TTC549 (cell line): ENCODE measurements around the gene KRTAP10-8.
"Not testable (repeated sequence)": the region's sequence is repeated elsewhere in the genome, so short reads cannot be mapped to it uniquely, and the experiment has no call there.

Source experiments
- FAIRE-seq: peaks from 2 replicates; lab custom pipeline; 2012; peaks lifted over from hg19 to GRCh38; lab: Jason Lieb, UNC

Gene KRTAP10-8

GRCh38 chr21:44646366-44647221, 34.7 kb downstream of the KRTAP10-8 start, which contains the start of gene KRTAP10-11:
TSS of gene KRTAP10-11 (plus strand) at chr21:44646414. CDS start at chr21:44646459, 45 bp downstream.
- not testable (repeated sequence) for FAIRE-seq

- FAIRE-seq = no peak
Observed at GRCh38 chr21:44647222-44647552, 35.3 kb downstream of the KRTAP10-8 start.

- FAIRE-seq = no peak
Observed at GRCh38 chr21:44648557-44649311, 36.9 kb downstream of the KRTAP10-8 start.

- no peak for FAIRE-seq
Observed at GRCh38 chr21:44649521-44650100, 37.7 kb downstream of the KRTAP10-8 start.

- FAIRE-seq = no peak
Observed at GRCh38 chr21:44650265-44650972, 38.5 kb downstream of the KRTAP10-8 start.

DNA sequence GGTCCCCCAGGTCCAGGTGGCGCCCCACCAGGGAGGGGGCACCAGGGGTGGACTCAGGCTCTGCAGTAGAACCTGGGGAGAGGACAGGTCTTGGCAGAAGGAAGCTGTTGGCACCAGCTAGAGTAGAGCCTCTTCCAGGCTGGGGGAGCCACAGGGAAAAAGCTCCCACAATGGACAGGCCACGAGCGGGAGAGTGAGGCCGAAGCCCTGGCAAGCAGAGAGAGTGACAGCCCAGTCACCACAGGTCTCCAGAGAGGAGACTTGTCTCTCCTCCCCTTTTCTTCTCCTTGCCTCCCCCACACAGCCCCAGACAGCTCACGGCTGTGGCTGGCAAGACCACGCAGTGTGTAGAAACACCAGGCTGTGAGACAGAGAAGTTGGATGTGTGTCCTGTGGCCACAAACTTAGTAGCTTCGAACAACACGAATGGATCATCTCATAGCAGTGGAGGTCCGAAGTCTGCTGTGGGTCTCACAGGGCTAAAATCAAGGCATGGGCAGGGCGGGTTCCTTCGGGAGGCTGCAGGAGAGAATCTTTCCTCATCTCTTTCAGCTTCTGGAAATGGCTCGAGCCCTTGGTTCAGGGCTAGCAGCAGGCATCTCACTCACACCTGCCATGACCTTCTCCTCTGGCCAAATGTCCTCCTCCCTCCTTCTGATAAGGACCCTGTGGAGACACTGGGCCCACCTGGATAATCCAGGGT, 39.2 kb downstream of the KRTAP10-8 start:
- FAIRE-seq = no peak

DNA sequence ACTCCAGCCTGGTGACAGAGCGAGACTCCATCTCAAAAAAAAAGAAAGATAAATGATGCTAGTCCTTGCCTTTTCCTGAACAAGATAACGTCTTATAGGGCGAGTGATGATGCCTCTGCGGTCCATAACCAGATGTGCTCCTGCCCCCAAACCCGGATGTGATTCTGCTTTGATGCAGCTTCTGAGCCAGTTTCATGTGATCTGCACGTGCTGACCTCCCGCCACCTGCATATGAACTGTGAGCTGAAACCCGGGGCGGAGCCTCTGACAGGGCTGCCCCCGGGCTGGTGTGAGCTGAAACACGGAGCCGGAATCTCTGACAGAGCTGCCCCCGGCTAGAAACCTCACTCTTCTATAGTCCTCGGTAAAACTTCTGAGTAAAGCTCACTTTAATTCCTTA, 41.2 kb downstream of the KRTAP10-8 start:
- FAIRE-seq = no peak

GRCh38 chr21:44653656-44654575, 42.0 kb downstream of the KRTAP10-8 start:
- FAIRE-seq = no peak

DNA sequence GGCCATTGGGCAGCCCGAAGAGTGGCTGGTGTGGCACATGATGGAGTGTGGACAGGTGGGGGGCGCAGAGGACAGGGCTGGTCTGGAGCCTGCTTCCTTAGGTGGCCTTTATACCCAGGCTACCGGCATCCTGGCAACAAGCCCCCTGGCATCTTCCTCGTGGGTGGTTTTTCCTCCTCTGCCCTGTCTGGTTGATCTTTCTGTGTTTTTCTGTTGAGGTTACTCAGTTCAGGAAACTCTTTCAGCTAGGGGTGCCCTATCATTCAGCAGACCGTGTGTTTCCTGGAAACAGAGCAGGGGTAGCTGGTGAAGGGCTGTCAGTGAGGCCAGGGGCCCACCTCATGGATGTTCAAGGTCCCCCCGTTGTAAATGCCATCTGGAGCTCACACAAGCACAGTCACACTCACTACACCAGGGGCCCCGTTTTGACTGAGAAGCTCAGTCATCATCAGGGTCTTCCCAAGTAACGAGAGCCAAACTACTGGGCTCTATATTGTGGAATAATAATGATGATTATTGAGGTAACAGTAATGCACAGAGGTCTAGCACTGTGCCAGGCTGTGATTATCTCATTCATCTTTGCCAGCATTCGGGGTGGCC, 42.8 kb downstream of the KRTAP10-8 start, which contains the start of gene KRTAP12-4:
TSS of gene KRTAP12-4 (minus strand) at position 84 of the 600 bp plus-strand sequence. CDS start at position 39, 45 bp downstream.
- FAIRE-seq = no peak

DNA sequence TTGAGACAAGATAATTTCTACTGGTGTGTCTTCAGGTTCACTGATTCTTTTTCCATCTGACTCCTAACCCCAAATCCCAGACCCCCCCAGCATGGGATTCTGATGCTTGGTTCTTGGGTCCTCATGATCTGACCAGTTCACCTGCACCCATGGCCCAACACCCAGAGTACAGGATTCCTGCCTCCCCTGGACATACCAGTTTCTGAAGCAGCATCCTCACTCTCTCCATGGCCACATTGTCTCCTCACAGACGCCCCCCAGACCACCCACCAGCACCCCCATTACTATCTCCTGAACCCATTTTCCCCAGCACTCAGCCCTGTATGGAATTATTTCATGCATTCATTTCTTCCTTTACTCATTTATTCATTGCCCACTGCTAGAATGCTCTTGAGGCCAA, 45.0 kb downstream of the KRTAP10-8 start:
- no peak for FAIRE-seq

- no peak for FAIRE-seq
Observed at GRCh38 chr21:44657635-44658540, 46.0 kb downstream of the KRTAP10-8 start, which contains the start of gene KRTAP12-3. TSS of gene KRTAP12-3 (plus strand) at chr21:44657932. CDS start at chr21:44657980, 48 bp downstream.

DNA sequence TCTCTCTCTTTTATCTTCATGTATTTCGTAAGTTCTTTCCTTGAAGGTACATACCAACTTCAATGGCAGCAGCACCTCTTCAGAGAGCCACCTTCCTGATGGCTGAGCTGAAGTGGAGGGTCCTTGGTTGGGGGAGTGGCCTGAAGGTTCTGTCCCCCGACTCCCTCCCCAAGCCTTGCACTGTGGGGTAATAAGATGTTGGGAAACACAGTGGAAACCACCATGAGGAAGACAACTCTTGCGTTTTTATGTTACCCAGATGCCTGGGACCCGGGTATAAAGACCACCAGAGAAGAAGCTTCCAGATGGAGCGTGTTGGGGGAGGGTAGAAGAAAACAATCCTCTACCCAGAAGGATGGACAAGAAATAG, 46.6 kb downstream of the KRTAP10-8 start:
- FAIRE-seq = no peak

DNA sequence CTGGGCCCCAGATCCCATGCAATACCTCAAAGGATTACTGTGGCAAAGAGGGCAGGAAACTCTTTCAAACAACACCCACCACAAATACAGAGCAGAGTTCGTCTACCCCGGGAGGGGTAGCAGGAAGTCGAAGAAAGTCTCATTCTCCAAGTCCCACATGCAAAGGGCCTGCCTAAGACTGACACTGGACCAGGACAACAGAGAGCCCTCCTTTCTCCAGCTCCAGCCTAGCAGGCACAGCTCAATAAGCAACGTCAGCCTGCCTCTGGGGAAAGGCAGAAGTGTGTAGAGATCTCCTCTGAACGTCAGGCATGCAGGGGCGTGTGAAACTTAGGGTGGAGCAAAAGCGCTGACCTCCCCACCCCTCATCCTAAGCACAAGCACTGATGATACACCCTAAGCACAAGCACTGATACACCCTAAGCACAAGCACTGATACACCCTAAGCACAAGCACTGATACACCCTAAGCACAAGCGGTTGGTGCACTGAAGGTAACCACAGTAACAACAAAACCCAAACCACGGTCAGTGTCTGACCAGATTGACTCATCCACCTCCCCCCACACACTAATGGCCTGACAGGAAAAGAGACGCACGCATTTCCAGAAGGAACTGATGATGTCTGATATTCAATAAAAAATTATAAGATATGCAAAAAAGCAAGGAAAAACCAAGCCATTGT, 47.2 kb downstream of the KRTAP10-8 start:
- FAIRE-seq = no peak

- FAIRE-seq = not testable (repeated sequence)
Observed at GRCh38 chr21:44661567-44661966, 49.7 kb downstream of the KRTAP10-8 start.
